BLaER1 treated with 17β-estradiol and CSF1 and Interleukin-3, amounts not matched to agents 10 nM and 100 nM (cell line): Measurements from ENCODE around the gene DPP10.

ENCODE experiments used
- H3K27ac ChIP-seq, 11 experiments: shearing (Covaris generic); formaldehyde crosslinking; 2 replicates each; pipeline ENCODE4 v1.8.1; 2022
- H3K27me3 ChIP-seq, 11 experiments: shearing (Covaris generic); formaldehyde crosslinking; 2 replicates each; pipeline ENCODE4 v1.8.1; 2022
- H3K36me3 ChIP-seq, 11 experiments: shearing (Covaris generic); formaldehyde crosslinking; 2 replicates each; pipeline ENCODE4 v1.8.1; 2022
- H3K4me1 ChIP-seq, 10 experiments: shearing (Covaris generic); formaldehyde crosslinking; 2 replicates each; pipeline ENCODE4 v1.8.1; 2022
- H3K4me2 ChIP-seq, 11 experiments: shearing (Covaris generic); formaldehyde crosslinking; 2 replicates each; pipeline ENCODE4 v1.8.1; 2022
- H3K4me3 ChIP-seq, 10 experiments: shearing (Covaris generic); formaldehyde crosslinking; 2 replicates each; pipeline ENCODE4 v1.8.1; 2022
- H3K9ac ChIP-seq, 11 experiments: shearing (Covaris generic); formaldehyde crosslinking; 2 replicates each; pipeline ENCODE4 v1.8.1; 2022
- H3K9me3 ChIP-seq, 11 experiments: shearing (Covaris generic); formaldehyde crosslinking; replicated peaks in 1 of 11; 2 replicates each; pipeline ENCODE4 v1.8.1; 2022
- H4K20me1 ChIP-seq, 11 experiments: shearing (Covaris generic); formaldehyde crosslinking; 2 replicates each; pipeline ENCODE4 v1.8.1; 2022
- Cebpa-rat ChIP-seq, 11 experiments: shearing (Covaris generic); IDR thresholded peaks; 2 replicates each; pipeline ENCODE4 v1.8.1; 2022

Gene DPP10

GRCh38 chr2:114609801-114610200 is 167.4 kb downstream of the DPP10 start:
- no peaks in the 10 kb centered on the region for H3K36me3 ChIP-seq
- H4K20me1 ChIP-seq, result no peaks in the 10 kb centered on the region
- no peaks in the 10 kb centered on the region for H3K27me3 ChIP-seq
- H3K4me3 ChIP-seq, result no peak overlapping the region
- 0 out of 22 replicates have a peak overlapping the region, but pooled peaks of 1 of the 11 experiments have one; percentile 58 for H3K4me2 ChIP-seq
- peaks cover 0 to 14% (median 9%) of the 10 kb centered on the region in 10 experiments; a peak in 11 of 20 replicates for H3K4me1 ChIP-seq
- H3K9ac ChIP-seq, result no peak overlapping the region
- H3K9me3 ChIP-seq, result no peaks in the 10 kb centered on the region
- H3K27ac ChIP-seq, result no peak overlapping the region
- TF ChIP-seq Cebpa-rat (IDR thresholded peaks at IDR 0.05), result no peak

DNA sequence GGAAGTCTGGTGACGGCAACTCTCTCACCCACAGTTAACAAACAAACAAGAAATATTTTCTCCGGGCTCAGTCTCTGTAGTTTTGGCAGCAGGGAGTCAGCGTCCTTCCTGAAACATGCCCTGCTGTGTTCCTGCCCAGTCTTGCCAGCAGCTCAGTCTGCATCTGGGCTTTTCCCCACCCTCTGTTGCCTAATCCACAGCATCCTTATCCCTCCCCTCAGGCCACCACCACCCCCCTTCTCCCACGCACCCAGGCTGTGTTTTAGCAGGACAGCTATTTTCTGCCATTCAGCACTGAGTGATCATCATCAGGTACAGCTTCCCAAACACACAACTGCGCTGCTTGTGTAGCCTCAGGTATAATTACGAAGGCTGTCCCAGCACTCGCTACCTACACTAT is 168.2 kb downstream of the DPP10 start:
- H3K9ac ChIP-seq, result no peak overlapping the region
- H3K4me3 ChIP-seq, result no peak overlapping the region
- H3K4me1 ChIP-seq, result peaks cover 0 to 14% (median 9%) of the 10 kb centered on the region in 10 experiments; a peak in 11 of 20 replicates
- TF ChIP-seq Cebpa-rat (IDR thresholded peaks at IDR 0.05), result no peak
- H3K27ac ChIP-seq, result no peak overlapping the region
- no peaks in the 10 kb centered on the region for H3K9me3 ChIP-seq
- H3K27me3 ChIP-seq, result no peaks in the 10 kb centered on the region
- H3K36me3 ChIP-seq, result no peaks in the 10 kb centered on the region
- no peaks in the 10 kb centered on the region for H4K20me1 ChIP-seq
- peak overlapping the region in 7 of 11 experiments; percentile 11 to 58 (median 36); a peak in 15 of 22 replicates for H3K4me2 ChIP-seq

DNA sequence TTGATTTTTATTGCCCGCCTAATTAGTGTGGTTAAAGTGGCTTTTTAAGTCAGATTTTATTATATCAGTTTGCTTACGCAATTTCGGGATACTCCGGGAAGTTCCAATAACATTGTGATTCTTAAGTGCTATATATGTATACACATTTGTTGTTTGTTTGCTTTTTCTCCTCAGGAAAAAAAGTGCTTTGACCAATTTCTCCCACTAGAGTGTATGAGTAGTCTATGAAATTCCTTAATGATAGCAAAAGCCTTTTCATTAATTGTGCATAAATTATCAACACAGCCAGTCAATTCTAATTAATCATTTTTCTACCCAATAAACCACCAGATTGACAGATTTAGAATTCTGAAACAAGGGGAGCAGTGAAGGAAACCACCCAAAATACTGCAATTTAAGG is 172.2 kb downstream of the DPP10 start:
- no peaks in the 10 kb centered on the region for H3K9me3 ChIP-seq
- H3K4me3 ChIP-seq, result no peak overlapping the region
- H3K27ac ChIP-seq, result no peak overlapping the region
- no peaks in the 10 kb centered on the region for H3K36me3 ChIP-seq
- H3K27me3 ChIP-seq, result no peaks in the 10 kb centered on the region
- no peak for TF ChIP-seq Cebpa-rat (IDR thresholded peaks at IDR 0.05)
- H3K4me1 ChIP-seq, result peaks cover 0 to 14% (median 9%) of the 10 kb centered on the region in 10 experiments; a peak in 11 of 20 replicates
- H3K4me2 ChIP-seq, result no peak overlapping the region
- H3K9ac ChIP-seq, result no peak overlapping the region
- H4K20me1 ChIP-seq, result no peaks in the 10 kb centered on the region

- H3K4me1 ChIP-seq, result no peaks in the 10 kb centered on the region
- no peaks in the 10 kb centered on the region for H3K36me3 ChIP-seq
- no peak for TF ChIP-seq Cebpa-rat (IDR thresholded peaks at IDR 0.05)
- no peak overlapping the region for H3K9ac ChIP-seq
- no peak overlapping the region for H3K4me2 ChIP-seq
- no peaks in the 10 kb centered on the region for H3K27me3 ChIP-seq
- no peak overlapping the region for H3K4me3 ChIP-seq
- H3K9me3 ChIP-seq, result no peaks in the 10 kb centered on the region
- no peaks in the 10 kb centered on the region for H4K20me1 ChIP-seq
- no peak overlapping the region for H3K27ac ChIP-seq
Measured at GRCh38 chr2:114628481-114628880, 186.0 kb downstream of the DPP10 start.

DNA sequence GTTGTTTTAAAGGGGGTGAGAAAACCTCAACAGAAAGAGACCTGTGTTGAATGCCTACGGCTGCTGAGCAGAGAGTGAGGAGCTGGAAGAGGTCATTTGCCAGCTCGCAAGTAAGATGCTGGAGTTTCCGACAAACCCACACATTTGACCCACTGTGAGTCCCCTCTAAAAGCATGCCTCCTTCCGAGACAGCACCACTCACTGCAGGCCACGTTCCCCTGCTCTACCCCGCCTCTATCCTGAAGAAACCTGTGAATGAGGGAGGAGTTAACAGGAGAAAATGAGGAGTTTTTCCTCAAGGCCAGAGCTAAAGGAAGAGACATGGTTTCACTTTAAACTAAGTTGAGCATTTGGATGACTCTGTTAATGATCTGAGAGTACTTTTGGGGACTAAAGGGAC is 188.7 kb downstream of the DPP10 start:
- Histone ChIP-seq H4K20me1 (no peaks in the 10 kb centered on the region), H3K9ac (no peak overlapping the region), H3K27ac (no peak overlapping the region), H3K4me1 (no peaks in the 10 kb centered on the region), H3K36me3 (no peaks in the 10 kb centered on the region), H3K4me2 (no peak overlapping the region), H3K4me3 (no peak overlapping the region), H3K27me3 (no peaks in the 10 kb centered on the region), H3K9me3 (no peaks in the 10 kb centered on the region)
- no peak for TF ChIP-seq Cebpa-rat (IDR thresholded peaks at IDR 0.05)

- Histone ChIP-seq H3K4me2 (no peak overlapping the region), H3K4me3 (no peak overlapping the region), H3K36me3 (no peaks in the 10 kb centered on the region), H3K27ac (no peak overlapping the region), H3K4me1 (no peaks in the 10 kb centered on the region), H3K9ac (no peak overlapping the region), H3K9me3 (peaks cover 11 to 18% (median 14%) of the 10 kb centered on the region in 11 experiments; a peak in 17 of 22 replicates), H4K20me1 (no peaks in the 10 kb centered on the region), H3K27me3 (no peaks in the 10 kb centered on the region)
- no peak for TF ChIP-seq Cebpa-rat (IDR thresholded peaks at IDR 0.05)
Measured at GRCh38 chr2:114642166-114642770, 199.8 kb downstream of the DPP10 start.

DNA sequence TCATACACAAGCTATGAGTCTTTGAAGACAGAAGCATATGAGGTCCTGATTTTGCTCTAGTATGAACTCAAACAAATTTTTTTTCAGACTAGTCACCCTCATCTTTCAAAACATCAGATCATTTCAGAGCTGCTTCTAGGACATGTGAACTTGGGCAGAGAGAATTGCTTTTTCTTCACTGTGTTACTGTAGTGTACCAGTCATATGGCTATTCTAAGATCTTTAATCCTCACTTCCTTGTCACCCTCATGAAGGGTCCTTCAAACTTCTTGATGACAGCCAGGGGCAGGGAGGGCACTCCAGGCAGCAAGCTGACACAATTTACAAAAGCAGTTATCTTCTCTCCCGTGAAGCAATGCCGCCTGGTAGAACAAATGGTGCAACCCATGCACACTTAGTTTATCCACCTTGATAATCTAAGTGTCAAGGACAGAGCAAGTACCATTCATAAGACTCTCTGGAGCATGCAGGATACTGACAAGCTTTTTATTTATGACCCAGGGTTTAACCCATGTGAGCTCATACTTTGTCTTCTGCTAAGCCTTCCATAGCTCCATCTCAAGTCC is 200.6 kb downstream of the DPP10 start:
- Histone ChIP-seq H3K27me3 (no peaks in the 10 kb centered on the region), H3K27ac (no peak overlapping the region), H3K4me3 (no peak overlapping the region), H3K4me2 (no peak overlapping the region), H3K36me3 (no peaks in the 10 kb centered on the region), H3K9me3 (peaks cover 7 to 13% (median 11%) of the 10 kb centered on the region in 11 experiments; a peak in 17 of 22 replicates), H4K20me1 (no peaks in the 10 kb centered on the region), H3K9ac (no peak overlapping the region), H3K4me1 (no peaks in the 10 kb centered on the region)
- no peak for TF ChIP-seq Cebpa-rat (IDR thresholded peaks at IDR 0.05)

GRCh38 chr2:114651933-114652332 is 209.5 kb downstream of the DPP10 start:
- Histone ChIP-seq H3K9ac (no peak overlapping the region), H3K27ac (no peak overlapping the region), H3K9me3 (no peaks in the 10 kb centered on the region), H3K4me1 (peaks cover 0 to 6% (median 0%) of the 10 kb centered on the region in 10 experiments; a peak in 2 of 20 replicates), H3K27me3 (no peaks in the 10 kb centered on the region), H3K4me3 (no peak overlapping the region), H3K36me3 (no peaks in the 10 kb centered on the region), H3K4me2 (no peak overlapping the region), H4K20me1 (no peaks in the 10 kb centered on the region)
- no peak for TF ChIP-seq Cebpa-rat (IDR thresholded peaks at IDR 0.05)

GRCh38 chr2:114659880-114660279 is 217.4 kb downstream of the DPP10 start:
- no peak overlapping the region for H3K9ac ChIP-seq
- peaks cover 11 to 17% (median 12%) of the 10 kb centered on the region in 11 experiments for H3K9me3 ChIP-seq
- peaks cover 0 to 13% (median 8%) of the 10 kb centered on the region in 10 experiments; a peak in 11 of 20 replicates for H3K4me1 ChIP-seq
- no peaks in the 10 kb centered on the region for H4K20me1 ChIP-seq
- H3K27me3 ChIP-seq, result no peaks in the 10 kb centered on the region
- no peaks in the 10 kb centered on the region for H3K36me3 ChIP-seq
- no peak overlapping the region for H3K27ac ChIP-seq
- H3K4me2 ChIP-seq, result peak overlapping the region in 8 of 11 experiments; percentile 5 to 45 (median 32); a peak in 10 of 22 replicates
- H3K4me3 ChIP-seq, result no peak overlapping the region
- TF ChIP-seq Cebpa-rat (IDR thresholded peaks at IDR 0.05), result no peak
